ENCODE measurements around the gene FOSL2.

Gene FOSL2

DNA sequence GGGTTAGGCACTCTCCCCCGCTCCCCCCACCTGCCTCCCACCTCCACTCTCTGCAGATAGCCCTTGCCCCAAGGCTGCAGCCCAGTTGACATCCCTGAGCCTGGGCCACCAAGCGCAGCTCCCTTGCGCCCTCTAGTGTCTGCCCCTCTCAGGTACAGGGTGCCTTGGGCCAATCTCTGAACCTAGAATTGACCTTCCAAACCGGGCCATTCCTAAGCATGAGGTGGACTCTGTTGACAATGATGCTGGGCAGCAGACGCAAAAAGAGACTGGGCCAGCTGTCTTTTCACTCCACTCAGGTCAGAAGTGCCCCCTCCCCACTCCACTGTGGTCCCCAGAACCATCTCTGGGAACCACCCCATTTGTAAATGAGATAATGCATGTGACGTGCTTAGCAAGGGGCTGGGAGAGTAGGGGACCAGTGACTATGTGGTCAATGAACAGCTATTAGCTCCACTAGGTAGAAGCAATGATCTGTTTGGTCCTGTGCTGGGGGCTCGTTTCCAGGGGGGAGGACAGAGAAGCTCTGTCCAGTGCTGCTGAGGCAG, 60.0 kb downstream of the FOSL2 start:
- peak; percentile 82 for DNase-seq

DNA sequence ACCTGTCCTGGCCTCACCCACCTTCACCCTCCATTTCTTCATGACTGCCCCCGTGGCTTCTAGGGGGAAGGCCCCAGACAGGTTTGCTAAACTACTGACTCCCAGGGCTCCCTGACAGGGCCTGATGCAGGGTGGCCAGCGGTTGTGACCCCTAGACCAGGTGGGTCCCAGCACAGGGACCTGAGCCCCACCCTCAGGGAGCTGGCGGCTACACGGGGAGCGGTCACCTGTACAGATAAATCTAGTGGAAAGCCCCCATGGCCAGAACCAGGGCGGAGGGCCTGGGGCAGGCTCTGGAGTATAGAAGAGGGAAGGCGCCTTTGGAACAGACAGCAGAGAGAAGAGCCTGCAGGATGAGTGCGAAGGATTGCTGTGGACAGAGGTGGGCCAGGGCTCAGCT, 60.7 kb downstream of the FOSL2 start:
- DNase-seq, result no peak

DNA sequence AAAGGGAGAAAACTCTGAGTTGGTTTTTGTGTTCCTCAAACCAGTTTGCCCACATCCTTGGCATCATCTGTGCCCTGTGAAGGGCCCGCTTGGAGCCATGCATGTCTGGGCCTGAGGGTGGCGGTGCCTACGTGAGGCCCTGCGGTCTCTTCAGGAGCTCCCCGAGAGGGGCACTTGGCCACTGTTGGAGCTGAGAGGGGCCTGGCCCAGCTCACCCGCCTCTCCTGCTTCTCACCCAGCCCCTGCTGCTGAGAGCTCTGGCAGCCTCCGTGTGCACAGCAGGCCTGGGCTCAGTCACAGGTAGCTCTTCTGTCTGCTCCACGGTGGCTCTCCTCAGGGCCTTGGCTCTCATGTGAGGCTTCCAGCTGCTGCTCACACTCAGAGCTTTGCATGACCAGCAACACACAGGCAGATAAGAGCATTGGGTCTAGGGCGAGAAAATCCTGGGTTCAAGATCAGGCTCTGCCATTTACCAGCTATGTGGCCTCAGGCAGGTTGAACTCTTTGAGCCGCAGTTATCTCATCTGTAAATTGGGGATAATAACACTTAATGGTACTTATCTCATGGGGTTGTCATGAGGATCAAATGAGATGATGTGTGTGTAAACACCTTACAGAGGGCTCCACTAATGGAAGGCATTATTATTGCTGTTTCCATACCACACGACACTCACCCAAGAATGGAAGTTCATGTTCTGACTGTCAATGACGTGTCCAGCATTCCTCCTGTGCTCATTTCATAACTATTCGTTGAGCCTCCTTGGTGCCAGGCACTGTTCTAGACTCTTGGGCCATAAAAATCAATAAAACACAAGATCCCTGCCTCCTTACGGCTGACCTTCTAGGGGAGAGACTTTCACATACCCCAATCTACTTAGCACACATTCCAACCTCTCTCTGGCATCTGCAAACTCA, 61.6 kb downstream of the FOSL2 start:
- no peak for DNase-seq

DNA sequence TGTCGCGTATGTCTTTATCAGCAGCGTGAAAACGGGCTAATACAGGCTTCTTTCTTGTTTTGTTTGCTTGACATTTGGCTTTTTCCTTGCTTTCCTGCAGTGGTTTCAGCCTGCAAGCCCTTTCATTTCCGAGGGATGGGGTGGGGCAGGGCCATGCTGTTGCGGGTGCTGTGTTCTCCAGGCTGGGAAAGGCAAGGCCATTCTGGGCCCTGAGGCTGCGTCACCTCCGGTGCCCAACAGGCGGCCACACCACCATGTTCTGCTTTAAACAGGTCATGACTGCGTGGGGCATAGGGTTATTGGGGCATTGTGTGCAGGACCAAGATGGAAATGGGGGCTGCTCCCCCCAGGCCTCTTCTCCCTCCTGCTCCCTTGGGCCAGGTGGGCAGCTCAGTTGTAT, 64.6 kb downstream of the FOSL2 start:
- DNase-seq, result no peak

DNA sequence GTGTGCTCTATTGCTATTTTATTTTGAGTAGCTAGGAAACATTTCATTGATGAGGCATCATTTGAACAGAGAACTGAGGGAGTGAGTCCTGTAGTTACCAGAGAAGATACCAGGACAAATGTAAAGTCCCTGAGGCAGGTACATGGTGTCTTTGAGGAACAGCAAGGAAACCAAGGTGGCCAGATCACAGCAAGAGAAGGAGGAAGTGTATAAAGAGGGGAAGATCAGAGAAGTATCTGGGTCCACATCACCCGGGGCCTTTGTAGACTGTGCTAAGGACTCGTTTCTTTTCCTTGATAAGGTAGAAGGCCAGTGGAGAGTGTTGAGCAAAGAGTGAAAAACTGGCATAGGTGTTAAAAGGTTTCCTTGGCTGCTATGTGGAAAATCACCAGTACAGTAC, 68.4 kb downstream of the FOSL2 start:
- DNase-seq, result no peak

DNA sequence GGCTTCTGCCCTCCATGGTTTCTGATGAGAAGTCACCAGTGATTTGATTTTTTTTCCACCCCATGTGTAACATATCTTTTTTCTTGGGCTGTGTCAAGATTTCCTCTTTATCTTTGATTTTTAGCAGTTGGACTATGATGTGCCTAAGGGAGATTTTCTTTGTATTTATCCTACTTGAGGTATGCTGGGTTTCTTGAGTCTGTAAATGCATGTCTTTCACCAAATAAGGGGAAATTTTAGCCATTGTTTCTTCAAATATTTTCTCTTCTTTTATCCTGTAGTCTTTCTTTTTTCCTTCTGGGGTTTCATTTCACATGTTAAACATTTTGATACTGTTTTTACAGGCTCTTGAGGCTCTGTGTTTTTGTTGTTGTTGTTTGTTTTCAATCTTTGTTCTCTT, 69.5 kb downstream of the FOSL2 start:
- DNase-seq, result no peak

DNA sequence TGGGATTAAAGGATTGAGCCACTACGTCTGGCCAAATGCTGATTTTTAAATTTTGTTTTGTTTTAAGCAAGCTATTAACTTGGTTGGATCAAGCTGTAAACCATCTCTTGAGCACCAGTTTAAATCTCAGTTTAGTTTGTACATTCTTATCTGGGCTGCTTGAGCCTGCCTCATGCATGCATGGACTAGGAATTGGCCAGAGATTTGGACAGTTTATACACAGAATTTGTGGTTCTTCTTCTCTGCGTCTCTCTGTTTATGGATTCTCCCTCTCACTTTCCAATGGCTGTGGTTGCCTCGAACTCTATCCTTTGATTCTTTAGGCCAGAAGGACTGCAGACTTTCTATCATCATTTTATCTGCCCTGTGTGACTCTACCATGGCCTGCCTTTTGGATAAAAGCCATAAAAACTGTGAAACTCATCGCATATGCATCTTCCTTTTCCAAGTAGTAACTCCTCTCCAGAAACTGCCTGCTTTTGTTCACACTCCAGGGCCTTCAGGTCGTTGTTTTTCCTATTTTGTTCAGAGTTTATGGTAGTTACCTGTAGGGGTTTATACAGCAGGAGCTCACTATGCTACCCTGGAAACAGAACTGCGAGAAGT, 70.7 kb downstream of the FOSL2 start:
- no peak for DNase-seq

DNA sequence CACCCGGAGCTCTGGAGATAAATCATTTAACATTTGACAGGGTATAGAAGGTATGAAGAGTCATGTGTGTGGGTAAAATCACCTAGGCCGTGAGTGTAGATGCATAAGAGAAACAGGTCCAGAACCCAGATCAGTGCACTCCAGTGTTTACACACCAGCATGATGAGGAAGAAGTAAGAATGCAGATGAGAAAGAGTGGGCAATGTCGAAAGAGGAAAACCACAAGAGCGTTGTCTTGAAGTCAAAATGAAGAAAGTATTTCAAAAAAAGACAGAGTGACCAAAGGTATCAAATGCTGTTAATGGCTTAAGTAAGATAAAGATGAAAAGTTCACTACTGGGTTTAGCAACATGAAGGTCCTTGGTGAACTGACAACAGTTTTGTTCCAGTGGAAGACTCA, 71.2 kb downstream of the FOSL2 start:
- no peak for DNase-seq

DNA sequence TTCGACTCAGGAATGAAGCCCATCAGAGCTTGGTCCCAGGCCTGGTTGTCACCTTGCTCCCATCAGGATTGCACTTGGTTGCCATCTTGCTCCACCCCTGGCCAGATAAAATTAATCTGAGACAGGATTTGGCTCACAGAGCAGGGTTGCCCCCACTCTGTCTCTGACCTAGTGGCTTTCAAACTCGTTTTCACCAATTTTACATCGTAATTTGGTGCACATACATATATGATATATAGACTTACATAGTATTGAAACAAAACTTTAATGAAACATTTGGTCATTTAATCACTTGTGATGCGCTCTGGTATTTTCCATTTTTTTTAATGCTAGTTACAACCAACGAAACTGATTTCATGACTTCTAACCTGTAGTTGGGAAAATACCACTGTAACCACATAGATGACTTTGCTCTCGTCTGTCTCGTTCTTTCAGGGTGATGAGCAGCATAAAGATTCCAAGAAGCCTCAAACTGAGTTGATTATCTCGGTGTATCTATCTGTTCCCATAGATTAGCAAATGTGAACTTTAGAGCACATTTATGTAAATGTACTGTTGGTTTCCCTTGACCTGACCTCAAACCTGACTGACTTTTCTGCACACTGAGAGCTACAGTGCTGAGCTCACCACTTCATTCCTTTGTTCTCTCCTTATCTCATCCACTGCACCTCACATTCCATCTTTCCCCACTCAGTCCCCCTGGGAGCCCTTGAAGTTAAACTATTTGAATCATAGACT, 72.7 kb downstream of the FOSL2 start:
- DNase-seq, result no peak
